ENCODE results near the gene SNAI1.

GRCh38 chr20:49990271-49990720 is 7.5 kb downstream of the SNAI1 start:
- TF ChIP-seq CTCF (IDR thresholded peaks at IDR 0.05), result no peak
- TF ChIP-seq POLR2A (IDR thresholded peaks at IDR 0.05), result no peak

Data from Peyer's patch (tissue), 4 donors.